HCT116 (cell line): ENCODE data around the gene NSUN3. TPM values are rescaled to one million over a fixed set of nuclear protein-coding genes. Genes with fewer than 3 reads are reported as not detected.

Source experiments
- ATAC-seq: fragments of 200-7000 bp; cut with Tn5 transposase; 2 replicates; pipeline ENCODE4 v1.9.1; 2020; ENCODE audit warnings: mild to moderate bottlenecking, moderate library complexity
- BruUV-seq: library from RNA; stranded (reverse); fragments of 400-500 nt; replicated peaks from 2 replicates; lab custom pipeline; 2021; lab: Mats Ljungman, UMichigan
- CTCF ChIA-PET: fragments of 300-600 bp; sonication (Branson Sonifier 250); formaldehyde crosslinking; loops from one replicate; lab custom pipeline; 2021; ENCODE audit warnings: antibody characterized with exemption; lab: Charles Lee
- POLR2A ChIA-PET: fragments of 300-600, 350-600 bp; sonication (Branson Sonifier 250); formaldehyde crosslinking; loops from one replicate; lab custom pipeline; 2021; ENCODE audit warnings: antibody characterized with exemption; lab: Charles Lee
- RAD21 ChIA-PET, 2 experiments: fragments of 300-600 bp; sonication (Branson Sonifier 250); formaldehyde crosslinking; loops; one replicate each; lab custom pipeline; 2023; ENCODE audit warnings: low total read pairs in 2 of 2; ENCODE audit not compliant: uncharacterized antibody in 2 of 2, unreplicated experiment in 2 of 2, low non-redundant PET in 1 of 2; lab: Charles Lee
- DNase-seq: peaks from one replicate; pipeline ENCODE4 v3.0.0-alpha.2; 2010; ENCODE audit warnings: low read depth, low spot score
- H2AFZ ChIP-seq: fragments of 200-600 bp; shearing (Covaris generic), sonication (generic); 2 replicates; pipeline ENCODE4 v1.6.1; 2017; ENCODE audit warnings: low read depth, mixed run types, mixed read lengths, antibody characterized with exemption, low read length; ENCODE audit not compliant: poor library complexity, severe bottlenecking
- H3K27ac ChIP-seq: 2 replicates; pipeline ENCODE4 v1.5.1; 2012; ENCODE audit warnings: low read depth, low read length
- H3K27me3 ChIP-seq: fragments of 200-600 bp; sonication (generic); 2 replicates; pipeline ENCODE4 v1.6.1; 2016; ENCODE audit warnings: mixed run types, low read length, mixed read lengths; ENCODE audit not compliant: insufficient read depth
- H3K36me3 ChIP-seq, 2 experiments: fragments of 200-500 bp in 1 of 2; fragments of 200-600 bp in 1 of 2; sonication (Bioruptor generic) in 1 of 2; sonication (generic) in 1 of 2; 2 replicates each; pipeline versions ENCODE4 v1.5.1 to v1.6.1; 2014 to 2016; ENCODE audit warnings: low read length in 2 of 2, inconsistent platforms in 1 of 2, mixed read lengths in 1 of 2, mixed run types in 1 of 2; ENCODE audit not compliant: insufficient read depth in 2 of 2, control insufficient read depth in 1 of 2
- H3K4me1 ChIP-seq, 2 experiments: fragments of 200-600 bp in 1 of 2; sonication (generic) in 1 of 2; 2 replicates each; pipeline versions ENCODE4 v1.5.1 to v1.6.1; 2012 to 2017; ENCODE audit warnings: low read length in 2 of 2, inconsistent platforms in 1 of 2, mild to moderate bottlenecking in 1 of 2, mixed read lengths in 1 of 2, mixed run types in 1 of 2, moderate library complexity in 1 of 2; ENCODE audit not compliant: insufficient read depth in 2 of 2, control insufficient read depth in 1 of 2
- H3K4me2 ChIP-seq: fragments of 200-600 bp; sonication (generic); 2 replicates; pipeline ENCODE4 v1.6.1; 2017; ENCODE audit warnings: mixed run types, low read length, mixed read lengths
- H3K4me3 ChIP-seq, 2 experiments: fragments of 200-600 bp in 1 of 2; sonication (generic) in 1 of 2; replicated peaks in 1 of 2; 2 replicates each; pipeline ENCODE4 v1.5.1; 2011 to 2016; ENCODE audit warnings: low read length in 2 of 2, control low read depth in 1 of 2, low read depth in 1 of 2, mild to moderate bottlenecking in 1 of 2, mixed read lengths in 1 of 2, mixed run types in 1 of 2
- H3K79me2 ChIP-seq: fragments of 200-600 bp; sonication (generic); 2 replicates; pipeline ENCODE4 v1.6.1; 2017; ENCODE audit warnings: mild to moderate bottlenecking, mixed run types, low read length, moderate library complexity, mixed read lengths; ENCODE audit not compliant: insufficient read depth
- H3K9ac ChIP-seq: fragments of 200-600 bp; sonication (generic); 2 replicates; pipeline ENCODE4 v1.6.1; 2016; ENCODE audit warnings: low read length, mixed read lengths
- H3K9me2 ChIP-seq: fragments of 200-600 bp; sonication (generic), shearing (Covaris generic); 2 replicates; pipeline ENCODE4 v1.6.1; 2017; ENCODE audit warnings: mixed run types, mild to moderate bottlenecking, moderate library complexity; ENCODE audit not compliant: insufficient read depth
- H3K9me3 ChIP-seq, 2 experiments: fragments of 200-500 bp in 1 of 2; fragments of 200-600 bp in 1 of 2; sonication (Bioruptor generic) in 1 of 2; sonication (generic) in 1 of 2; 2 replicates each; pipeline ENCODE4 v1.6.1; 2014 to 2017; ENCODE audit warnings: low read length in 2 of 2, mixed read lengths in 2 of 2, inconsistent platforms in 1 of 2, low read depth in 1 of 2, mild to moderate bottlenecking in 1 of 2, mixed run types in 1 of 2, moderate library complexity in 1 of 2; ENCODE audit not compliant: control insufficient read depth in 1 of 2, insufficient read depth in 1 of 2
- H4K20me1 ChIP-seq: fragments of 200-600 bp; sonication (generic), shearing (Covaris generic); 2 replicates; pipeline ENCODE4 v1.6.1; 2017; ENCODE audit warnings: mixed run types, mild to moderate bottlenecking, moderate library complexity; ENCODE audit not compliant: insufficient read depth
- CBX3 ChIP-seq: IDR thresholded peaks from 2 replicates; pipeline ENCODE4 v1.6.1; 2012; ENCODE audit warnings: low read depth
- CEBPB ChIP-seq: IDR thresholded peaks from 2 replicates; pipeline ENCODE4 v1.6.1; 2012; ENCODE audit warnings: low read depth
- CTCF ChIP-seq, 3 experiments: fragments of 200-600 bp in 1 of 3; sonication (generic) in 1 of 3; IDR thresholded peaks in 2 of 3; conservative IDR thresholded peaks in 1 of 3; 2 replicates each; pipeline ENCODE4 v1.5.1; 2012 to 2017; ENCODE audit warnings: low read depth in 2 of 3, low read length in 2 of 3, antibody characterized with exemption in 1 of 3, borderline replicate concordance in 1 of 3, control low read depth in 1 of 3, mild to moderate bottlenecking in 1 of 3, mixed read lengths in 1 of 3, mixed run types in 1 of 3, moderate library complexity in 1 of 3; ENCODE audit not compliant: insufficient read depth in 1 of 3
- EGR1 ChIP-seq: IDR thresholded peaks from 2 replicates; pipeline ENCODE4 v1.6.1; 2012; ENCODE audit warnings: low read depth
- EZH2phosphoT487 ChIP-seq: fragments of 200-600 bp; IDR thresholded peaks from 2 replicates; pipeline ENCODE4 v1.6.1; 2018; ENCODE audit warnings: antibody characterized with exemption, borderline replicate concordance
- POLR2A ChIP-seq: IDR thresholded peaks from 2 replicates; pipeline ENCODE4 v1.7.0; 2011; ENCODE audit warnings: borderline replicate concordance; ENCODE audit not compliant: insufficient read depth, insufficient read length; ENCODE audit errors: extremely low read depth
- RAD21 ChIP-seq: IDR thresholded peaks from 2 replicates; pipeline ENCODE4 v1.6.1; 2012; ENCODE audit warnings: low read depth, mild to moderate bottlenecking
- SIN3A ChIP-seq: IDR thresholded peaks from 2 replicates; pipeline ENCODE4 v1.6.1; 2012; ENCODE audit warnings: low read depth
- SP1 ChIP-seq: IDR thresholded peaks from 2 replicates; pipeline ENCODE4 v1.6.1; 2012; ENCODE audit warnings: low read depth
- SRF ChIP-seq: IDR thresholded peaks from 2 replicates; pipeline ENCODE4 v1.6.1; 2012; ENCODE audit warnings: low read depth
- TCF7L2 ChIP-seq: IDR thresholded peaks from 2 replicates; pipeline ENCODE4 v1.7.0; 2011; ENCODE audit warnings: borderline replicate concordance, inconsistent platforms; ENCODE audit not compliant: insufficient read depth, insufficient read length; ENCODE audit errors: extremely low read depth
- YY1 ChIP-seq: IDR thresholded peaks from 2 replicates; pipeline ENCODE4 v1.6.1; 2011; ENCODE audit warnings: low read length, low read depth, moderate library complexity, mild to moderate bottlenecking; ENCODE audit not compliant: insufficient replicate concordance; ENCODE audit errors: extremely low read depth
- ZNF274 ChIP-seq: fragments of 200-500 bp; sonication (Bioruptor generic); IDR thresholded peaks from 2 replicates; pipeline ENCODE4 v1.6.1; 2014; ENCODE audit warnings: mild to moderate bottlenecking, low read depth, low read length, inconsistent platforms
- intact Hi-C: fragments of 100-400 bp; cut with micrococcal nuclease; formaldehyde crosslinking; loops from 2 replicates; pipeline ENCODE4 v1.10.0; 2022
- total RNA-seq: library from RNA; stranded (reverse); gene quantifications from one replicate; pipeline ENCODE4 v1.2.1, GENCODE V29; 2021; ENCODE audit not compliant: unreplicated experiment
- TF ChIP-seq, protein P1 (sequence below): IDR thresholded peaks from 2 replicates; pipeline ENCODE4 v1.6.1; 2012; ENCODE audit warnings: low read depth

The NSUN3 gene
- total RNA-seq, 1 experiment from 2014 or later, result 6.6 TPM

GRCh38 chr3:94050546-94050945 lies 12.3 kb upstream of the NSUN3 start:
- Histone ChIP-seq H3K4me2 (no peak overlapping the region), H2AFZ (no peak overlapping the region), H3K4me3 (no peak overlapping the region), H3K9me2 (no peaks in the 10 kb centered on the region), H3K27ac (no peak overlapping the region), H3K36me3 (no peaks in the 10 kb centered on the region), H3K79me2 (no peaks in the 10 kb centered on the region), H3K4me1 (no peaks in the 10 kb centered on the region), H4K20me1 (no peaks in the 10 kb centered on the region), H3K9ac (no peak overlapping the region), H3K27me3 (no peaks in the 10 kb centered on the region), H3K9me3 (no peaks in the 10 kb centered on the region)
- no TSS peak for BruUV-seq
- TF ChIP-seq ZNF274, result no peak
- intact Hi-C loops, result no loop called here
- CTCF ChIA-PET, result no interaction called here
- DNase-seq, result no peak
- no peak for ATAC-seq
- RAD21 ChIA-PET, result no interaction called here
- POLR2A ChIA-PET, result interaction anchor here (1.2 kb wide), 1 partner anchor 12 kb away, joined by 6 read pairs; the partner anchor contains the start of genes DHFR2 and NSUN3

DNA sequence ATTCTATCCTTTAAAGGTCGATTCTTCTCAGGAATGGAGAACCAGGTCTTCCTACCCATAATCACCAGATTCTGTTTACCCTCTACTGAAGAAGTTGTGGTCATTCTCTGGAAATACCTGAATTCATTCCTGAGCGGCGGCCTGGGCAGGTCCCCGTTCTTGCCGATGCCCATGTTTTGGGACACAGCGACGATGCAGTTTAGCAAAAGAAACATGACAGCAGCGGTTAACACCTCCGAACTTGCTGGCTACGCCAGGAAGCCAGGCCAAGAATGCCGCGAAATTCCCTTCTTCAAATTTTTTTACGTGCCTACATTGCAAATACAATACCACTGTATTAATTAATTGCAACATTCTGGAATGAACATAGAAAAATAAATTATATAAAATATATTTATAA lies 1.6 kb upstream of the NSUN3 start:
- H4K20me1 ChIP-seq, result no peaks in the 10 kb centered on the region
- H3K27me3 ChIP-seq, result no peaks in the 10 kb centered on the region
- no peak overlapping the region for H3K27ac ChIP-seq
- CTCF ChIA-PET, result no interaction called here
- BruUV-seq, result no TSS peak
- no peaks in the 10 kb centered on the region for H3K9me3 ChIP-seq
- RAD21 ChIA-PET, result no interaction called here
- no peak overlapping the region for H3K4me2 ChIP-seq
- H3K36me3 ChIP-seq, result no peaks in the 10 kb centered on the region; a peak in 1 of 4 replicates
- TF ChIP-seq EZH2phosphoT487 (no peak), RAD21 (no peak), TCF7L2 (no peak), EGR1 (no peak), YY1 (no peak), SRF (no peak), ZNF274 (no peak), SP1 (no peak), CEBPB (no peak), SIN3A (no peak), CBX3 (no peak), POLR2A (no peak), CTCF (IDR thresholded peaks at IDR 0.05 in 2 of 3, conservative IDR thresholded peaks at IDR 0.05 in 1 of 3; ENCODE audit: borderline replicate concordance in 1 of 3, insufficient read depth in 1 of 3, low read depth in 2 of 3, low read length in 2 of 3) (no peak)
- TF ChIP-seq, protein P1, sequence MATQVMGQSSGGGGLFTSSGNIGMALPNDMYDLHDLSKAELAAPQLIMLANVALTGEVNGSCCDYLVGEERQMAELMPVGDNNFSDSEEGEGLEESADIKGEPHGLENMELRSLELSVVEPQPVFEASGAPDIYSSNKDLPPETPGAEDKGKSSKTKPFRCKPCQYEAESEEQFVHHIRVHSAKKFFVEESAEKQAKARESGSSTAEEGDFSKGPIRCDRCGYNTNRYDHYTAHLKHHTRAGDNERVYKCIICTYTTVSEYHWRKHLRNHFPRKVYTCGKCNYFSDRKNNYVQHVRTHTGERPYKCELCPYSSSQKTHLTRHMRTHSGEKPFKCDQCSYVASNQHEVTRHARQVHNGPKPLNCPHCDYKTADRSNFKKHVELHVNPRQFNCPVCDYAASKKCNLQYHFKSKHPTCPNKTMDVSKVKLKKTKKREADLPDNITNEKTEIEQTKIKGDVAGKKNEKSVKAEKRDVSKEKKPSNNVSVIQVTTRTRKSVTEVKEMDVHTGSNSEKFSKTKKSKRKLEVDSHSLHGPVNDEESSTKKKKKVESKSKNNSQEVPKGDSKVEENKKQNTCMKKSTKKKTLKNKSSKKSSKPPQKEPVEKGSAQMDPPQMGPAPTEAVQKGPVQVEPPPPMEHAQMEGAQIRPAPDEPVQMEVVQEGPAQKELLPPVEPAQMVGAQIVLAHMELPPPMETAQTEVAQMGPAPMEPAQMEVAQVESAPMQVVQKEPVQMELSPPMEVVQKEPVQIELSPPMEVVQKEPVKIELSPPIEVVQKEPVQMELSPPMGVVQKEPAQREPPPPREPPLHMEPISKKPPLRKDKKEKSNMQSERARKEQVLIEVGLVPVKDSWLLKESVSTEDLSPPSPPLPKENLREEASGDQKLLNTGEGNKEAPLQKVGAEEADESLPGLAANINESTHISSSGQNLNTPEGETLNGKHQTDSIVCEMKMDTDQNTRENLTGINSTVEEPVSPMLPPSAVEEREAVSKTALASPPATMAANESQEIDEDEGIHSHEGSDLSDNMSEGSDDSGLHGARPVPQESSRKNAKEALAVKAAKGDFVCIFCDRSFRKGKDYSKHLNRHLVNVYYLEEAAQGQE, result no peak
- intact Hi-C loops, result loop anchor here (10.0 kb wide), 1 partner anchor 216 kb away; no protein-coding TSS in a partner anchor
- H3K9me2 ChIP-seq, result no peaks in the 10 kb centered on the region
- peaks cover 6 to 15% of the 10 kb centered on the region in 2 experiments; a peak in 3 of 4 replicates for H3K4me1 ChIP-seq
- H3K79me2 ChIP-seq, result peaks cover 14% of the 10 kb centered on the region; the same call in 1 of the 2 replicates
- no peak overlapping the region for H2AFZ ChIP-seq
- POLR2A ChIA-PET, result no interaction called here
- DNase-seq (no peak), ATAC-seq (no peak)
- no peak overlapping the region for H3K9ac ChIP-seq
- H3K4me3 ChIP-seq, result no peak overlapping the region
